PFSK-1 (cell line): ENCODE data around the gene IVL.

Experiments used
- FOXP2 ChIP-seq: optimal IDR thresholded peaks from 2 replicates; pipeline ENCODE3; 2011; ENCODE audit warnings: borderline replicate concordance, control low read depth, inconsistent platforms; ENCODE audit not compliant: insufficient read depth; ENCODE audit errors: extremely low read length, extremely low read depth
- POLR2AphosphoS5 ChIP-seq: IDR thresholded peaks from 2 replicates; pipeline ENCODE4 v1.6.1; 2012; ENCODE audit warnings: low read depth, mild to moderate bottlenecking, control low read depth, low read length, moderate library complexity
- SIN3A ChIP-seq: IDR thresholded peaks from 2 replicates; pipeline ENCODE4 v1.6.1; 2012; ENCODE audit warnings: mild to moderate bottlenecking, low read length, moderate library complexity, borderline replicate concordance; ENCODE audit not compliant: insufficient read depth
- TAF1 ChIP-seq: IDR thresholded peaks from 2 replicates; pipeline ENCODE4 v1.6.1; 2012; ENCODE audit warnings: low read length, control low read depth, borderline replicate concordance; ENCODE audit not compliant: insufficient read depth
- TF ChIP-seq, protein P1 (sequence below), 2 experiments: IDR thresholded peaks; 2 replicates each; pipeline versions ENCODE4 v1.6.1 to v1.8.0; 2011 to 2012; ENCODE audit warnings: low read depth in 2 of 2, low read length in 2 of 2, control low read depth in 1 of 2, inconsistent platforms in 1 of 2, mild to moderate bottlenecking in 1 of 2, moderate library complexity in 1 of 2; ENCODE audit not compliant: insufficient read depth in 1 of 2

The IVL gene

GRCh38 chr1:152880907-152881306 is 27.4 kb upstream of the IVL start:
- TF ChIP-seq POLR2AphosphoS5, result no peak
- no peak for TF ChIP-seq TAF1
- TF ChIP-seq, protein P1, sequence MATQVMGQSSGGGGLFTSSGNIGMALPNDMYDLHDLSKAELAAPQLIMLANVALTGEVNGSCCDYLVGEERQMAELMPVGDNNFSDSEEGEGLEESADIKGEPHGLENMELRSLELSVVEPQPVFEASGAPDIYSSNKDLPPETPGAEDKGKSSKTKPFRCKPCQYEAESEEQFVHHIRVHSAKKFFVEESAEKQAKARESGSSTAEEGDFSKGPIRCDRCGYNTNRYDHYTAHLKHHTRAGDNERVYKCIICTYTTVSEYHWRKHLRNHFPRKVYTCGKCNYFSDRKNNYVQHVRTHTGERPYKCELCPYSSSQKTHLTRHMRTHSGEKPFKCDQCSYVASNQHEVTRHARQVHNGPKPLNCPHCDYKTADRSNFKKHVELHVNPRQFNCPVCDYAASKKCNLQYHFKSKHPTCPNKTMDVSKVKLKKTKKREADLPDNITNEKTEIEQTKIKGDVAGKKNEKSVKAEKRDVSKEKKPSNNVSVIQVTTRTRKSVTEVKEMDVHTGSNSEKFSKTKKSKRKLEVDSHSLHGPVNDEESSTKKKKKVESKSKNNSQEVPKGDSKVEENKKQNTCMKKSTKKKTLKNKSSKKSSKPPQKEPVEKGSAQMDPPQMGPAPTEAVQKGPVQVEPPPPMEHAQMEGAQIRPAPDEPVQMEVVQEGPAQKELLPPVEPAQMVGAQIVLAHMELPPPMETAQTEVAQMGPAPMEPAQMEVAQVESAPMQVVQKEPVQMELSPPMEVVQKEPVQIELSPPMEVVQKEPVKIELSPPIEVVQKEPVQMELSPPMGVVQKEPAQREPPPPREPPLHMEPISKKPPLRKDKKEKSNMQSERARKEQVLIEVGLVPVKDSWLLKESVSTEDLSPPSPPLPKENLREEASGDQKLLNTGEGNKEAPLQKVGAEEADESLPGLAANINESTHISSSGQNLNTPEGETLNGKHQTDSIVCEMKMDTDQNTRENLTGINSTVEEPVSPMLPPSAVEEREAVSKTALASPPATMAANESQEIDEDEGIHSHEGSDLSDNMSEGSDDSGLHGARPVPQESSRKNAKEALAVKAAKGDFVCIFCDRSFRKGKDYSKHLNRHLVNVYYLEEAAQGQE (IDR thresholded peaks at IDR 0.05; ENCODE audit: insufficient read depth in 1 of 2, low read depth in 2 of 2, low read length in 2 of 2), result no peak
- TF ChIP-seq FOXP2, result no peak

- TF ChIP-seq TAF1, result no peak
- no peak for TF ChIP-seq POLR2AphosphoS5
- no peak for TF ChIP-seq SIN3A
- TF ChIP-seq, protein P1 (IDR thresholded peaks at IDR 0.05; ENCODE audit: insufficient read depth in 1 of 2, low read depth in 2 of 2, low read length in 2 of 2), result no peak
- no peak for TF ChIP-seq FOXP2
Observed at GRCh38 chr1:152884085-152884484, 24.3 kb upstream of the IVL start.

DNA sequence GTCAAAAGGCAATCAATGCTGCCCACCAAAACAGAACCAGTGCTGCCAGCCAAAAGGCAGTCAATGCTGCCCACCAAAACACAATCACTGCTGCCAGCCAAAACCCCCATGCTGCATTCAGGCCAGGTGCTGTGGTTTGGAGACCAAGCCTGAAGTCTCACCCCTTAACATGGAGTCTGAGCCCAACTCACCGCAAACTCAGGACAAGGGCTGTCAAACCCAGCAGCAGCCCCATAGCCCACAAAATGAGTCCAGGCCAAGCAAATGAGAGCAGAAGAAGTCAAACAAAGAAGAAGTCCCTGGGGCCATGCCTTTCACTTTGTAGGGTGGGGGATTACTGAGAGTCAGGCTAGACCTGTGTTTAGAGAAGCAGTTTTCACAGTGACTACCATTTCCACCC is 23.8 kb upstream of the IVL start:
- TF ChIP-seq TAF1, result no peak
- TF ChIP-seq, protein P1 (IDR thresholded peaks at IDR 0.05; ENCODE audit: insufficient read depth in 1 of 2, low read depth in 2 of 2, low read length in 2 of 2), result no peak
- TF ChIP-seq FOXP2, result no peak
- no peak for TF ChIP-seq SIN3A
- TF ChIP-seq POLR2AphosphoS5, result no peak

DNA sequence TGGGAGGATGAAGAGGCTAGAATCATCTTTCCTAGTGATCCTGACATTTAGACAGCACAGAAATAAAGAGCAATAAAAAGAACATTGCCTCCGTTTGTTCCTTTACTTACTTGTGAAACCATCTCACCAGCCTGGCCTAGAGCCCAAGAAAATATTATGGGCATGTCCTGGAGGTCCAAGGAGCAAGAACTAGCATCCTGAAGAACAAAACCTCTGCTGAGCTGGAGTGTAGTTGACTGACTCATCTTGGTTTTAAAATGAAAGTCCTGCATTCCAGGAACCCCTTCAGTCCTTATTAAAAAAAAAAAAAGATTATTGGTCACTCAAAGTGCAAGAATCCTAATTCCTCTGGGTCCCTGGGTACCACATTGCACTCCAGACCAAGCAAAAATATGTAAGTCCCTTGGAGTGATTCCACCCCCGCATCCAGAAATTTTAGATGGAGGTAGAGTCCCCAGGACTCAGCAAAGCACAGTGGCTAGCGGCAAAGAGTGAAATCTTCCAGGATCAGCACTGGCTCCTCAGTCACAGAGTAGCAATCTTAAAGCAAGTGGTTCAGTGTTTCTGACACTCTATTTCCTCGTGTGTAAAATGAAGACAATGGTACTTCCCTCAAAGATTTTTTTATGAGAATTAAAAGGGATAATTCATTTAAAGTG is 23.3 kb upstream of the IVL start:
- TF ChIP-seq POLR2AphosphoS5, result no peak
- no peak for TF ChIP-seq TAF1
- TF ChIP-seq SIN3A, result no peak
- TF ChIP-seq FOXP2, result no peak
- TF ChIP-seq, protein P1 (IDR thresholded peaks at IDR 0.05; ENCODE audit: insufficient read depth in 1 of 2, low read depth in 2 of 2, low read length in 2 of 2), result no peak

- TF ChIP-seq, protein P1 (IDR thresholded peaks at IDR 0.05; ENCODE audit: insufficient read depth in 1 of 2, low read depth in 2 of 2, low read length in 2 of 2), result no peak
Observed at GRCh38 chr1:152886085-152886484, 22.3 kb upstream of the IVL start.
